K562 (cell line): Measurements from ENCODE around the gene SPATA32. TPM values are rescaled to one million over a fixed set of nuclear protein-coding genes. Genes with fewer than 3 reads are reported as not detected.

Source experiments
- BRF1 ChIP-seq: IDR thresholded peaks from 3 replicates; pipeline ENCODE4 v1.6.1; 2011; ENCODE audit warnings: borderline replicate concordance, mild to moderate bottlenecking; ENCODE audit not compliant: insufficient read length; ENCODE audit errors: extremely low read depth
- CBX8 ChIP-seq: fragments of 200-600 bp; sonication (generic); IDR thresholded peaks from 2 replicates; pipeline ENCODE4 v1.6.1; 2012; ENCODE audit warnings: borderline replicate concordance, mixed run types, low read depth, mild to moderate bottlenecking, moderate library complexity, mixed read lengths, low read length, control low read depth, inconsistent platforms; ENCODE audit not compliant: poor library complexity, severe bottlenecking; ENCODE audit errors: extremely low read depth
- CEBPZ ChIP-seq: fragments of 150-350 bp; IDR thresholded peaks from 2 replicates; pipeline ENCODE4 v1.6.1; 2014; ENCODE audit warnings: low read depth, mild to moderate bottlenecking, low read length, borderline replicate concordance
- E2F8 ChIP-seq: fragments of 450-650 bp; IDR thresholded peaks from 2 replicates; pipeline ENCODE4 v1.7.1; 2018; ENCODE audit warnings: mild to moderate bottlenecking, low read depth; ENCODE audit not compliant: partially characterized antibody
- FIP1L1 ChIP-seq: fragments of 200-400 bp; formaldehyde crosslinking; IDR thresholded peaks from 2 replicates; pipeline ENCODE4 v1.6.1; 2018; ENCODE audit warnings: mild to moderate bottlenecking, low read depth, low read length; ENCODE audit not compliant: poor library complexity, severe bottlenecking
- IRF2 ChIP-seq: sonication (generic); formaldehyde crosslinking; IDR thresholded peaks from 2 replicates; pipeline ENCODE4 v1.8.1; 2022; ENCODE audit warnings: mild to moderate bottlenecking, missing genetic modification reagents
- MNT ChIP-seq, 2 experiments: fragments of 450-650 bp; conservative IDR thresholded peaks; 2 replicates each; pipeline ENCODE4 v1.6.1; 2017; ENCODE audit warnings: mild to moderate bottlenecking in 2 of 2, moderate library complexity in 2 of 2
- NR0B1 ChIP-seq: fragments of 450-650 bp; IDR thresholded peaks from one replicate; pipeline ENCODE4 v1.6.1; 2018; ENCODE audit warnings: mild to moderate bottlenecking, moderate library complexity; ENCODE audit not compliant: partially characterized antibody
- RBBP5 ChIP-seq: fragments of 200-600 bp; sonication (generic); IDR thresholded peaks from 2 replicates; pipeline ENCODE4 v1.6.1; 2012; ENCODE audit warnings: borderline replicate concordance, mild to moderate bottlenecking, low read length, control low read depth, inconsistent platforms; ENCODE audit not compliant: insufficient read depth, poor library complexity, severe bottlenecking
- SLC30A9 ChIP-seq: fragments of 250-450 bp; sonication (Bioruptor Pico); IDR thresholded peaks from 2 replicates; pipeline ENCODE4 v1.8.0; 2022; ENCODE audit warnings: mild to moderate bottlenecking, moderate library complexity
- TCF3 ChIP-seq: sonication (generic); formaldehyde crosslinking; IDR thresholded peaks from 2 replicates; pipeline ENCODE4 v1.4.0; 2020; ENCODE audit warnings: mild to moderate bottlenecking, missing genetic modification reagents
- YBX1 ChIP-seq: fragments of 450-650 bp; IDR thresholded peaks from 2 replicates; pipeline ENCODE4 v1.7.1; 2016; ENCODE audit warnings: mild to moderate bottlenecking
- ZNF224 ChIP-seq: sonication (generic); formaldehyde crosslinking; IDR thresholded peaks from 2 replicates; pipeline ENCODE4 v1.8.0; 2022; ENCODE audit warnings: mild to moderate bottlenecking, missing genetic modification reagents
- ZNF41 ChIP-seq: fragments of 250-450 bp; sonication (Bioruptor Pico); conservative IDR thresholded peaks from 2 replicates; pipeline ENCODE4 v1.4.0; 2020; ENCODE audit warnings: mild to moderate bottlenecking
- ZNF551 ChIP-seq: fragments of 250-450 bp; sonication (Bioruptor Pico); IDR thresholded peaks from 2 replicates; pipeline ENCODE4 v1.5.0; 2021; ENCODE audit warnings: mild to moderate bottlenecking, moderate library complexity
- polyA plus RNA-seq, 8 experiments: library from polyadenylated mRNA; depleted of rRNA in 4 of 8; stranded (reverse) in 5 of 8; unstranded in 3 of 8; fragments of >200 nt; fragmentation: Nextera tagmentation in 2 of 8; fragmentation: Illumina TruSeq in 1 of 8; extraction: Ambion mirVana in 2 of 8; extraction: Trizol in 1 of 8; gene quantifications; 2 replicates each; pipeline versions ENCODE4 v1.2.1 to v1.2.3, GENCODE V29; 2011 to 2014; ENCODE audit warnings: inconsistent platforms in 1 of 8, missing spikeins in 1 of 8
- total RNA-seq, 7 experiments: library from RNA; depleted of rRNA in 6 of 7; stranded (reverse); fragments of >200 nt in 6 of 7; fragmentation: Illumina TruSeq in 2 of 7; extraction: Trizol in 2 of 7; gene quantifications; 2 replicates each; pipeline versions ENCODE4 v1.2.1 to v1.2.3, GENCODE V29; 2011 to 2021; ENCODE audit warnings: low replicate concordance in 1 of 7
- TF ChIP-seq, protein P1 (sequence below): sonication (generic); formaldehyde crosslinking; IDR thresholded peaks from 2 replicates; pipeline ENCODE4 v1.8.1; 2023; ENCODE audit warnings: mild to moderate bottlenecking, missing genetic modification reagents

Gene SPATA32
- total and polyA plus RNA-seq, 9 of the 15 experiments (the other 6 are each of a cell fraction or from before 2014, with no cell fraction given): 0.03 to 0.06 TPM; not detected in 7

DNA sequence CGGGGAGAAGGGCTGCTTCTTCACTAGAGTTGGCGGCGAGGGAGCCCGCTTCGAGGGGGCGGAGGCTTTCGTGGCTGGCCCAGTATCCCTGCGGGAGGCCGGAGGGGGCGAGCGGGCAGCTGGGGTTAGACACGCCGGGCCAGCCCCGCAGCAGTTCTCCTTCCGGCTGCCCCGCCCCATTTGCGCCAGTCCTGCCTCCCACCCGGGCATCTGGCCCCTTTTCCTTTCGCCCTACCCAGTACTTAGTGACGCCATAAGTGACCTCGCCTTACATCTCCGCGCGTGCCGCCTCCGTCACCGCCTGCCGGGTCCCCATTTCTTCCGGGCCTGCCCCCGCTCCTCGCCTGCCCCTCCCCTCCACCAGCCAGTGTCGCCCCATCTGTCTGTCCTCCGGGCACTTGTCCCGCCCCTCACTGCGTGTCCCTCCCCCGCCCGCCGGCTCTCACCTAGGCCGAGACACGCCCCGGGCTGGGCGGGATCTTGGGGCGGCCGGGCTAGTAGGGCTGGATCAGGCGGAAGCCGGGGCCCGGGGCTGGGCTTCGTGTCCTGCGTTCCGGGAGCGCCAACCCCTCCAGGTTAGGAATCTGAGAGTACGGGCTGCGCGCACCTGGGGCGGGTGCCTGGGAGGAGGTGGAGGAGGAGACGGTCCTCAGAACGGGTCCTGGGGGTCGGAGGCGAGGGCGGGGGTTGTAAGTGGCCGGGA lies 14.3 kb downstream of the SPATA32 start (continued):
- peak; percentile 45 for TF ChIP-seq FIP1L1
- TF ChIP-seq YBX1: no peak
- TF ChIP-seq RBBP5: no peak
- no peak for TF ChIP-seq CEBPZ
- peak; percentile 67 to 81; a peak in 3 of 4 replicates for TF ChIP-seq MNT (conservative IDR thresholded peaks at IDR 0.05)
- no peak for TF ChIP-seq ZNF224 (CRISPR knock-in tag)
- TF ChIP-seq CBX8: no peak
- no peak for TF ChIP-seq NR0B1
- peak; percentile 65 for TF ChIP-seq E2F8
- TF ChIP-seq TCF3 (CRISPR knock-in tag): no peak
- TF ChIP-seq ZNF41 (CRISPR knock-in tag): no peak
- TF ChIP-seq IRF2: no peak
- TF ChIP-seq, protein P1, sequence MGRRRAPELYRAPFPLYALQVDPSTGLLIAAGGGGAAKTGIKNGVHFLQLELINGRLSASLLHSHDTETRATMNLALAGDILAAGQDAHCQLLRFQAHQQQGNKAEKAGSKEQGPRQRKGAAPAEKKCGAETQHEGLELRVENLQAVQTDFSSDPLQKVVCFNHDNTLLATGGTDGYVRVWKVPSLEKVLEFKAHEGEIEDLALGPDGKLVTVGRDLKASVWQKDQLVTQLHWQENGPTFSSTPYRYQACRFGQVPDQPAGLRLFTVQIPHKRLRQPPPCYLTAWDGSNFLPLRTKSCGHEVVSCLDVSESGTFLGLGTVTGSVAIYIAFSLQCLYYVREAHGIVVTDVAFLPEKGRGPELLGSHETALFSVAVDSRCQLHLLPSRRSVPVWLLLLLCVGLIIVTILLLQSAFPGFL (CRISPR knock-in tag): no peak
- TF ChIP-seq BRF1: no peak
- no peak for TF ChIP-seq SLC30A9 (CRISPR knock-in tag)
- no peak for TF ChIP-seq ZNF551 (CRISPR knock-in tag)
